Caco-2 (cell line): Measurements from ENCODE around the gene PPP2R5A. TPM values are rescaled to one million over a fixed set of nuclear protein-coding genes. Genes with fewer than 3 reads are reported as not detected.

Experiments used
- BruUV-seq: library from RNA; stranded (reverse); fragments of 400-500 nt; replicated peaks from 2 replicates; lab custom pipeline; 2021; lab: Mats Ljungman, UMichigan
- CTCF ChIA-PET: fragments of 300-600 bp; sonication (Branson Sonifier 250); formaldehyde crosslinking; loops from one replicate; lab custom pipeline; 2022; ENCODE audit warnings: antibody characterized with exemption; lab: Charles Lee
- POLR2A ChIA-PET: fragments of 300-600 bp; sonication (Branson Sonifier 250); formaldehyde crosslinking; loops from one replicate; lab custom pipeline; 2022; ENCODE audit warnings: antibody characterized with exemption; lab: Charles Lee
- DNase-seq, 2 experiments: peaks; one replicate each; pipeline versions ENCODE4 v3.0.0 to v3.0.0-alpha.2; 2020 to 2022
- H3K27me3 ChIP-seq: replicated peaks from 2 replicates; pipeline ENCODE4 v1.6.0; 2011; ENCODE audit warnings: low read length; ENCODE audit not compliant: control insufficient read depth, insufficient read depth
- H3K36me3 ChIP-seq: 2 replicates; pipeline ENCODE4 v1.5.1; 2011; ENCODE audit warnings: low read length; ENCODE audit not compliant: control insufficient read depth, insufficient read depth
- H3K4me1 ChIP-seq: fragments of 250-450 bp; sonication (Bioruptor Pico); 2 replicates; pipeline ENCODE4 v1.5.1; 2020; ENCODE audit warnings: mild to moderate bottlenecking
- H3K4me3 ChIP-seq: 2 replicates; pipeline ENCODE4 v1.5.1; 2011; ENCODE audit warnings: low read depth, mild to moderate bottlenecking, control low read depth, low read length
- H3K9me3 ChIP-seq: fragments of 250-450 bp; sonication (Bioruptor Pico); 2 replicates; pipeline ENCODE4 v1.5.1; 2020; ENCODE audit warnings: mild to moderate bottlenecking, moderate library complexity
- H3K27ac Mint-ChIP-seq: one replicate; pipeline ENCODE4 v1.8.0; 2022; ENCODE audit warnings: mixed read lengths; ENCODE audit not compliant: unreplicated experiment
- H3K27me3 Mint-ChIP-seq: one replicate; pipeline ENCODE4 v1.8.0; 2022; ENCODE audit warnings: mixed read lengths; ENCODE audit not compliant: insufficient read depth, unreplicated experiment
- H3K36me3 Mint-ChIP-seq: one replicate; pipeline ENCODE4 v1.8.0; 2022; ENCODE audit warnings: mild to moderate bottlenecking, mixed read lengths; ENCODE audit not compliant: insufficient read depth, unreplicated experiment
- H3K4me1 Mint-ChIP-seq: one replicate; pipeline ENCODE4 v1.8.0; 2022; ENCODE audit warnings: low read depth, mixed read lengths; ENCODE audit not compliant: unreplicated experiment
- H3K4me3 Mint-ChIP-seq: one replicate; pipeline ENCODE4 v1.8.0; 2022; ENCODE audit warnings: mild to moderate bottlenecking, moderate library complexity, mixed read lengths; ENCODE audit not compliant: unreplicated experiment
- H3K9me3 Mint-ChIP-seq: one replicate; pipeline ENCODE4 v1.8.0; 2022; ENCODE audit warnings: mixed read lengths; ENCODE audit not compliant: unreplicated experiment
- CTCF ChIP-seq, 2 experiments: fragments of 200-600 bp in 1 of 2; IDR thresholded peaks; 1 replicate in 1 of 2; 2 replicates in 1 of 2; pipeline versions ENCODE4 v1.5.1 to v1.8.0; 2011 to 2022; ENCODE audit warnings: antibody characterized with exemption in 1 of 2, control low read depth in 1 of 2, inconsistent platforms in 1 of 2, low read depth in 1 of 2, low read length in 1 of 2, mild to moderate bottlenecking in 1 of 2, moderate library complexity in 1 of 2; ENCODE audit not compliant: insufficient read depth in 1 of 2, severe bottlenecking in 1 of 2, unreplicated experiment in 1 of 2
- intact Hi-C: fragments of 100-400 bp; cut with micrococcal nuclease; formaldehyde crosslinking; loops from one replicate; pipeline ENCODE4 v1.10.0; 2022; ENCODE audit not compliant: unreplicated experiment
- total RNA-seq: library from RNA; stranded (reverse); gene quantifications from 2 replicates; pipeline ENCODE4 v1.2.3, GENCODE V29; 2022

The PPP2R5A gene
- total RNA-seq, 1 experiment from 2014 or later, result 49.4 TPM

- H3K36me3 ChIP-seq, result no peaks in the 10 kb centered on the region
- CTCF ChIA-PET, result interaction anchor here (0.5 kb wide), 1 partner anchor 29 kb away, joined by 3 read pairs; no protein-coding TSS in a partner anchor
Observed at GRCh38 chr1:212353181-212353580, 68.0 kb downstream of the PPP2R5A start.

GRCh38 chr1:212354464-212354863, 69.3 kb downstream of the PPP2R5A start:
- peaks cover 45% of the 10 kb centered on the region for H3K36me3 Mint-ChIP-seq
- H3K4me1 Mint-ChIP-seq, result no peaks in the 10 kb centered on the region
- no peak overlapping the region for H3K27ac Mint-ChIP-seq
- H3K27me3 ChIP-seq, result no peaks in the 10 kb centered on the region
- no peak for DNase-seq
- no peak overlapping the region for H3K4me3 ChIP-seq
- H3K4me3 Mint-ChIP-seq, result no peak overlapping the region
- TF ChIP-seq CTCF (IDR thresholded peaks at IDR 0.05; ENCODE audit: insufficient read depth in 1 of 2, low read depth in 1 of 2, low read length in 1 of 2, severe bottlenecking in 1 of 2, unreplicated experiment in 1 of 2), result no peak
- H3K36me3 ChIP-seq, result no peaks in the 10 kb centered on the region
- no peaks in the 10 kb centered on the region for H3K9me3 ChIP-seq
- H3K4me1 ChIP-seq, result no peaks in the 10 kb centered on the region
- no TSS peak for BruUV-seq
- ChIA-PET CTCF (no interaction called here), POLR2A (no interaction called here)
- intact Hi-C loops, result no loop called here
- no peaks in the 10 kb centered on the region for H3K9me3 Mint-ChIP-seq
- H3K27me3 Mint-ChIP-seq, result no peaks in the 10 kb centered on the region

More at GRCh38 chr1:212353181-212353580, 68.0 kb downstream of the PPP2R5A start:
- intact Hi-C loops, result no loop called here
- no TSS peak for BruUV-seq
- POLR2A ChIA-PET, result no interaction called here
- Mint-ChIP-seq H3K36me3 (peaks cover 40% of the 10 kb centered on the region), H3K27ac (no peak overlapping the region), H3K27me3 (no peaks in the 10 kb centered on the region), H3K4me1 (no peaks in the 10 kb centered on the region), H3K4me3 (no peak overlapping the region), H3K9me3 (no peaks in the 10 kb centered on the region)
- Histone ChIP-seq H3K4me3 (no peak overlapping the region), H3K4me1 (no peaks in the 10 kb centered on the region), H3K27me3 (no peaks in the 10 kb centered on the region), H3K9me3 (no peaks in the 10 kb centered on the region)
- DNase-seq, result no peak
- no peak for TF ChIP-seq CTCF (IDR thresholded peaks at IDR 0.05; ENCODE audit: insufficient read depth in 1 of 2, low read depth in 1 of 2, low read length in 1 of 2, severe bottlenecking in 1 of 2, unreplicated experiment in 1 of 2)

- no peak overlapping the region for H3K27ac Mint-ChIP-seq
- Histone ChIP-seq H3K36me3 (no peaks in the 10 kb centered on the region), H3K4me1 (no peaks in the 10 kb centered on the region), H3K4me3 (no peak overlapping the region), H3K9me3 (no peaks in the 10 kb centered on the region), H3K27me3 (no peaks in the 10 kb centered on the region)
- no peak for DNase-seq
- TF ChIP-seq CTCF (IDR thresholded peaks at IDR 0.05; ENCODE audit: insufficient read depth in 1 of 2, low read depth in 1 of 2, low read length in 1 of 2, severe bottlenecking in 1 of 2, unreplicated experiment in 1 of 2), result no peak
- peaks cover 54% of the 10 kb centered on the region for H3K36me3 Mint-ChIP-seq
- no peaks in the 10 kb centered on the region for H3K9me3 Mint-ChIP-seq
- no peaks in the 10 kb centered on the region for H3K4me1 Mint-ChIP-seq
- CTCF ChIA-PET, result no interaction called here
- BruUV-seq, result no TSS peak
- H3K4me3 Mint-ChIP-seq, result no peak overlapping the region
- intact Hi-C loops, result no loop called here
- POLR2A ChIA-PET, result no interaction called here
- no peaks in the 10 kb centered on the region for H3K27me3 Mint-ChIP-seq
Observed at GRCh38 chr1:212355230-212355969, 70.2 kb downstream of the PPP2R5A start.
